Calu3 (cell line): ENCODE data around the gene CBLN3. TPM values are rescaled to one million over a fixed set of nuclear protein-coding genes. Genes with fewer than 3 reads are reported as not detected.

ENCODE experiments used
- BruUV-seq: library from RNA; stranded (reverse); fragments of 400-500 nt; replicated peaks from 2 replicates; lab custom pipeline; 2021; lab: Mats Ljungman, UMichigan
- CTCF ChIA-PET: fragments of 300-600 bp; sonication (Branson Sonifier 250); formaldehyde crosslinking; loops from one replicate; lab custom pipeline; 2022; ENCODE audit warnings: antibody characterized with exemption; lab: Charles Lee
- DNase-seq: peaks from one replicate; pipeline ENCODE4 v3.0.0; 2022
- H3K27ac Mint-ChIP-seq: one replicate; pipeline ENCODE4 v1.8.0; 2022; ENCODE audit warnings: mixed read lengths; ENCODE audit not compliant: unreplicated experiment
- H3K27me3 Mint-ChIP-seq: one replicate; pipeline ENCODE4 v1.8.0; 2022; ENCODE audit warnings: mixed read lengths; ENCODE audit not compliant: unreplicated experiment
- H3K36me3 Mint-ChIP-seq: one replicate; pipeline ENCODE4 v1.8.0; 2022; ENCODE audit warnings: mild to moderate bottlenecking, moderate library complexity, mixed read lengths; ENCODE audit not compliant: insufficient read depth, unreplicated experiment
- H3K4me1 Mint-ChIP-seq: one replicate; pipeline ENCODE4 v1.8.0; 2022; ENCODE audit warnings: mild to moderate bottlenecking, low read depth, mixed read lengths; ENCODE audit not compliant: unreplicated experiment
- H3K4me3 Mint-ChIP-seq: one replicate; pipeline ENCODE4 v1.8.0; 2022; ENCODE audit warnings: mild to moderate bottlenecking, low read depth, moderate library complexity, mixed read lengths; ENCODE audit not compliant: unreplicated experiment
- H3K9me3 Mint-ChIP-seq: one replicate; pipeline ENCODE4 v1.8.0; 2022; ENCODE audit warnings: low read depth, mixed read lengths; ENCODE audit not compliant: unreplicated experiment
- intact Hi-C: fragments of 100-400 bp; cut with micrococcal nuclease; formaldehyde crosslinking; loops from one replicate; pipeline ENCODE4 v1.10.0; 2022; ENCODE audit not compliant: unreplicated experiment
- total RNA-seq: library from RNA; stranded (reverse); gene quantifications from 2 replicates; pipeline ENCODE4 v1.2.3, GENCODE V29; 2022
- TF ChIP-seq, protein P1 (sequence below): fragments of 200-600 bp; IDR thresholded peaks from one replicate; pipeline ENCODE4 v1.8.0; 2022; ENCODE audit warnings: antibody characterized with exemption; ENCODE audit not compliant: unreplicated experiment

The CBLN3 gene
- total RNA-seq, 1 experiment from 2014 or later = 0.99 TPM

DNA sequence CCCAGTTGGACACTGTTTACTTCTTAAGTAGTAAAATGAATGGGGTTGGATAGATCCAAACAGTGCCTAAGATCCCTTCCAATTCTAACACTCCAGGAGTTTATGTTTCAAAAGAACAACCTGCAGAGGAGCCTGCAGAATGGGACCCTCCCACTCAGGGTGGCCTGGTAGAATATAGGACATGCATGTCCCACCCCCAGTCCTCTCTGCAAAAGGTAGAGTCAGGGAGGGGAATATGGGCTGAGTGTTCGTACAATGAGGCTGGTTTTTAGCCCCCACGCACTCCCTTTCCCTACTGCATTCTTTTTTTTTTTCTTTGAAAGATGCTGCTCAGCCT lies 42.5 kb downstream of the CBLN3 start:
- CTCF ChIA-PET = no interaction called here
- Mint-ChIP-seq H3K9me3 (no peaks in the 10 kb centered on the region), H3K27me3 (no peaks in the 10 kb centered on the region), H3K4me3 (no peak overlapping the region), H3K27ac (no peak overlapping the region), H3K4me1 (peaks cover 24% of the 10 kb centered on the region), H3K36me3 (peaks cover 11% of the 10 kb centered on the region)
- intact Hi-C loops = no loop called here
- TF ChIP-seq, protein P1, sequence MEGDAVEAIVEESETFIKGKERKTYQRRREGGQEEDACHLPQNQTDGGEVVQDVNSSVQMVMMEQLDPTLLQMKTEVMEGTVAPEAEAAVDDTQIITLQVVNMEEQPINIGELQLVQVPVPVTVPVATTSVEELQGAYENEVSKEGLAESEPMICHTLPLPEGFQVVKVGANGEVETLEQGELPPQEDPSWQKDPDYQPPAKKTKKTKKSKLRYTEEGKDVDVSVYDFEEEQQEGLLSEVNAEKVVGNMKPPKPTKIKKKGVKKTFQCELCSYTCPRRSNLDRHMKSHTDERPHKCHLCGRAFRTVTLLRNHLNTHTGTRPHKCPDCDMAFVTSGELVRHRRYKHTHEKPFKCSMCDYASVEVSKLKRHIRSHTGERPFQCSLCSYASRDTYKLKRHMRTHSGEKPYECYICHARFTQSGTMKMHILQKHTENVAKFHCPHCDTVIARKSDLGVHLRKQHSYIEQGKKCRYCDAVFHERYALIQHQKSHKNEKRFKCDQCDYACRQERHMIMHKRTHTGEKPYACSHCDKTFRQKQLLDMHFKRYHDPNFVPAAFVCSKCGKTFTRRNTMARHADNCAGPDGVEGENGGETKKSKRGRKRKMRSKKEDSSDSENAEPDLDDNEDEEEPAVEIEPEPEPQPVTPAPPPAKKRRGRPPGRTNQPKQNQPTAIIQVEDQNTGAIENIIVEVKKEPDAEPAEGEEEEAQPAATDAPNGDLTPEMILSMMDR = no peak
- BruUV-seq = no TSS peak
- DNase-seq = no peak

GRCh38 chr14:24385524-24385923 lies 43.9 kb downstream of the CBLN3 start:
- BruUV-seq = no TSS peak
- no peak overlapping the region for H3K27ac Mint-ChIP-seq
- peaks cover 13% of the 10 kb centered on the region for H3K4me1 Mint-ChIP-seq
- no peaks in the 10 kb centered on the region for H3K9me3 Mint-ChIP-seq
- intact Hi-C loops = no loop called here
- no peaks in the 10 kb centered on the region for H3K36me3 Mint-ChIP-seq
- H3K27me3 Mint-ChIP-seq = no peaks in the 10 kb centered on the region
- CTCF ChIA-PET = no interaction called here
- no peak for DNase-seq
- H3K4me3 Mint-ChIP-seq = no peak overlapping the region
- TF ChIP-seq, protein P1 = no peak

- H3K27me3 Mint-ChIP-seq = no peaks in the 10 kb centered on the region
- no TSS peak for BruUV-seq
- no peaks in the 10 kb centered on the region for H3K9me3 Mint-ChIP-seq
- H3K36me3 Mint-ChIP-seq = no peaks in the 10 kb centered on the region
- CTCF ChIA-PET = interaction anchor here (0.6 kb wide), 1 partner anchor 249 kb away, joined by 4 read pairs; no protein-coding TSS in a partner anchor
- DNase-seq = no peak
- H3K4me3 Mint-ChIP-seq = no peak overlapping the region
- intact Hi-C loops = no loop called here
- H3K27ac Mint-ChIP-seq = no peak overlapping the region
- TF ChIP-seq, protein P1 = no peak
- H3K4me1 Mint-ChIP-seq = peaks cover 12% of the 10 kb centered on the region
Observed at GRCh38 chr14:24384169-24384568, 45.3 kb downstream of the CBLN3 start.

GRCh38 chr14:24382064-24382371 lies 47.5 kb downstream of the CBLN3 start:
- H3K4me1 Mint-ChIP-seq = no peaks in the 10 kb centered on the region
- CTCF ChIA-PET = no interaction called here
- H3K9me3 Mint-ChIP-seq = no peaks in the 10 kb centered on the region
- TF ChIP-seq, protein P1 = no peak
- H3K4me3 Mint-ChIP-seq = no peak overlapping the region
- DNase-seq = no peak
- BruUV-seq = no TSS peak
- H3K27me3 Mint-ChIP-seq = no peaks in the 10 kb centered on the region
- intact Hi-C loops = no loop called here
- H3K36me3 Mint-ChIP-seq = no peaks in the 10 kb centered on the region
- no peak overlapping the region for H3K27ac Mint-ChIP-seq
